SK-MEL-5 (cell line): Measurements from ENCODE around the gene NME2. TPM values are rescaled to one million over a fixed set of nuclear protein-coding genes. Genes with fewer than 3 reads are reported as not detected.

ENCODE experiments used
- DNase-seq: peaks from one replicate; pipeline ENCODE4 v3.0.0-alpha.2; 2016; ENCODE audit warnings: low read depth, low spot score
- in situ Hi-C: cut with HindIII; loops from 2 replicates; pipeline ENCODE4 v1.10.0; 2016; ENCODE audit warnings: low sequenced_read_pairs, high pct_unique_total_duplicates, low pct_unique_long_range_greater_than_20kb
- total RNA-seq: library from RNA; depleted of rRNA; stranded (reverse); fragments of >200 nt; shearing (Covaris generic); gene quantifications from 2 replicates; pipeline ENCODE4 v1.2.3, GENCODE V29; 2014; rRNA removed

Gene NME2
- total RNA-seq, 1 experiment from 2014 or later = 602 TPM

DNA sequence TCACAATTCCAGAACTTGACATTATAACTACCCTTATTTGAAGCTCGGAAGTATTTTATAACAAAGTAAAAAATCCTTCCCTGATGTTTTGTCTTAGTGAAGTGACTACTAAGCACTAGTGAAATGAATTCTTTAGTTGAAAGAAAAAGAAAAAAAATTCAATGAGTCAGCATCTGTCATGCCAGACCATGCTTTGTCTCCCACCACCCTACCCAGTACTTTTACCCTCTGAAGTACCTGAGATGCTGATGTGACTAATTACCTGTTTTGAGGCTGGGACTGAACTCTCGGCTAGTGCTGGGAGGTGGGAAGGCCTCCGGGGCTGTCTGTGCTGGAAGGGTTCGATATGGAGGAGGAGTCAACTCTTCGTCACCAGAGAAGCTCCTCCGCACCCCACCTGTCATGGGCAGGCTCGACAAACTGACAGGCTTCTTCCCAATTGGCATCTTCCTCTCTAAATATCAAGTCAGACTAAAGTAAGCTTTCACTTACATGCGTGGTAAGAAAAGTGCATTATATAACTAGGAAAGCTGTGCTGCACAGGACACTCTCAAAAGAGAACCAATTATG, 19.6 kb downstream of the NME2 start:
- no peak for DNase-seq
- in situ Hi-C loops = no loop called here

DNA sequence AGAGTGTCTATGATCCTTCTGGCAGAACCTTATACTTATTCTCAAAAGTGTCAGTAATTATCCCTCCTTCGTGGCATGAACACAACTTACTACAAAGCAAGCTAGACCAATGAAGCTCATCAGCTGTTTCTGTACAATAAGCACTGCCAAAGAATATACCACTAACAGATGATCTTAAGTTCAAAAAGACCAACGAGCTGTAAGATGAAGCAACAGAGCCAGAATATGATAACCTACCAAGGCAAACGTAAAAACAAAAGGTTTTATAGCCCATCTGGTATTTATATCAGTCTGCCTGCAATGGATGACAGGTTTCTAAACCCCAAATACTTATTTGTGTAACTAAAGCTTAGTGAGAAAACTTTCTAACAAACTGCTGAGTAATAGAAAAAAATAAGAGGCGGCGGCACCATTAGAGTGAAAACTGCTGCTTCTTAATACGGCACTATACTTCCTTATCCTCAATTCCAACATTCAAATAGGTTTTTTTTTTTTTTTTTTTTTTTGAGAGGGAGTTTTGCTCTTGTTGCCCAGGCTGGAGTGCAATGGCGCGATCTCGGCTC, 22.1 kb downstream of the NME2 start:
- no peak for DNase-seq
- in situ Hi-C loops = no loop called here

DNA sequence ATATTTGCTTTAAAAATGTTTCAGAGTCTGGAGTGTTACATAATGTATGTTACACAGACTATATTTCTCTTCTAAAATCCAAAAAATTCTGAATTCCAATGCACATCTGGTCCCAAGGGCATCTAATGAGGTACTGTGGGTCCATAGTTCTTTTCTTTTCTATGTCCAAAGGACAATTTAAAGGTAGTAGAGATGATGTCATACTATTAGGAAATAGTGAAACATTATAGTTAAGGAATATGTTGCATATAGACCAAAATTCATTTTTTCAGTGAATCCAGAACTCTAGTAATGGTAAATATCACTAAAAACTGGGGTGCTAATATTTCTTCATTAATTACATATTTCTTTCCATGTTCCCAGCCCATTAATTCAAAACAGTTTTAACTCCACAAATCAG, 23.0 kb downstream of the NME2 start:
- in situ Hi-C loops = no loop called here
- DNase-seq = no peak

DNA sequence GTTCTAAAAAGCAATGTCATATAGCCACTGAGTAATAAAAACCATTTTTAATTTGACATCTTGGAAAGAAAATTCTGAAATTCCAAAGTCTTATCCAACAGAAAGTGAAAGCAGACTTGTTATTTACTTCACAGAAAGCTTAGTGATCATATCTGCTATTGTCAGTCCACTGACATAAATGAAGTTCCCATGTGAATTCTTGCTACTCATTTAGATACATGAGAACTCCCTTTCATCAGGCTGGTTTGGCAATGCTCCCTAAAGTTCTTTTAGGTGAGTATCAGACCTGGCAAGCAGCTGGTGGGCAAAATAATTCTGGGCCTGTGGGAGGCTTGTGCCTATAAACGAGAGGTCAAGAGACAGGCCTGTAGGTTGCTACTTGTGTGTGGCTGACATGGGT, 23.4 kb downstream of the NME2 start:
- DNase-seq = no peak
- in situ Hi-C loops = no loop called here

DNA sequence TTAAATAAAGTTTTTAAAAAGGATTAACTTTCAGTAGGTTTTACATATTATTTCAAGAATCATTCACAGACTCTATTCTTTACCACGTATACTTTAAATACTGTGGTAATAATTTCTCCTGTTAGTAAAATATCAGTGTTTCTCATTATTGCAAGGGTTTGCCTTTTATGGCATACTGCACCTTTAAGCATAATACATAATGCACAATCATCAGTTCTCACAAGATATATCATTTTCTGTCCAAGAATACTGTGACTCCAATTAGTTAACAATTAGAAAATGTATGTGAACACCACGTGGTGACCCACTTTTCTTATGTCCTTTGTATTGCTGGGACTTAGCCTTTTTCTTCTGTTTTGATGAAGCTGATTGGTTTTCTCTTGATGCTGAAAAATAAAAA, 25.7 kb downstream of the NME2 start:
- no peak for DNase-seq
- in situ Hi-C loops = no loop called here

DNA sequence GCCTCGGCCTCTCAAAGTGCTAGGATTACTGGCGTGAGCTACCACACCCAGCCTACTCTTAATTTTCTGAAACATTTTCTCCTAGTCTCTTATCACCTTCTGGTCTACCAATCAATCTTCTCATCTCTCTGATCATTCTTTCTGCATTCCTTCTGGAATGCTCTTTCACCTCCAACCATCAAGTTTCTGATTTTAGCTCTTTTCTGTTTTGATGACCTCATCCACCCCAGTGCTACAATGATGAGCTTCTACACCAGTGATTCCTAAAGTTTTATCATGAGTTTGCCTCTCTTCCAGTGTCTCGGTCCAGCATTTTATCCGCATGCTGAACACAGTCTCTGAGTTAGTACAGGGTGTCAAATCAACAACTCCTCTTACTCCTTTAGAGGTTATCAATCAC, 31.5 kb downstream of the NME2 start:
- in situ Hi-C loops = no loop called here

DNA sequence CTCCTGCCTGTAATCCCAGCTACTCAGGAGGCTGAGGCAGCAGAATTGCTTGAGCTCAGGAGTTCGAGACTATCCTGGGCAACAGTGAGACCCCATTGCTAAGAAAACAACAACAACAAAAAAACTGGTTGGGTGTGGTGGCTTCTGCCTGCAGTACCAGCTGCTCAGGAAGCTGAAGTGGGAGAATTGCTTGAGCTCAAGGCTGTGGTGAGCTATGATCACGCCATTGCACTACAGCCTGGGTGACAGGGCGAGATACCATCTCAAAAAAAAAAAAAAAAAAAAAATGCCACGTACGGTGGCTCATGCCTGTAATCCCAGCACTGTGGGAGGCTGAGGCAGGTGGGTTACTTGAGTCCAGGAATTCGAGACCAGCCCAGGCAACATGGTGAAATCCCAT, 34.1 kb downstream of the NME2 start:
- in situ Hi-C loops = no loop called here
- no peak for DNase-seq

More for the DNA sequence above, 31.5 kb downstream of the NME2 start:
- no peak for DNase-seq

DNA sequence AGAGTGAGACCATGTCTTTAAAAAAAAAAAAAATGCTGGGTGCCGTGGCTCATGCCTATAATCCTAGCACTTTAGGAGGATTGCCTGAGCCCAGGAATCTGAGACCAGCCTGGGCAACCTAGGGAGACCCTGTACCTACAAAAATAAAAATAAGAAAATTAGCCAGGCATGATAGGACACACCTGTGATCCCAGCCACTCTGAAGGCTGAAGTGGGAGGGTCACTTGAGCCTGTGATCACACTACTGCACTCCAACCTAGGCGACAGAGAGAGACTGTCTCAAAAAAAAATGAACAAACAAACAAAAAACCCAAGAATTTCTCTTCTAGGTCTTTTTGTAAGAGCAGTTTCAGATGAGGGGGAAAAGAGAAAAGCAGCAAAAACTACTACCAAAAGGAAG, 34.6 kb downstream of the NME2 start:
- in situ Hi-C loops = no loop called here

DNA sequence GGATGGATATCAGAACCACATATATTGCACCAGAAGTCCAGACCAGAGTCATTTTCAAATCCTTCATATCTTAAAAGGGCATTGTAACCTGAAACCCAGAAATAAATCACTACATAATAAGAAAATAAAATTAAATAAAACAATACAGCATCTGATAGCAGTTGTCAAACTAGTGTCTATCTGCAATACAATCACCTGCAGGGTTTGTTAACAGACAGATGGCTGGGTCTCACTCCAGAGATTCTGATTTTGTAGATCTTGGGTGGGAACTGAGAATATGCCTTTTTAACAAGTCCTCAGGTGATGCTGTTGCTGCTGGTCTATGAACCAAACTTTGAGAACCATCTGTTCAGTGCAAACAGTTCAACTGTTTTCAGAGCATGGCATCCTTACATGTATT, 37.6 kb downstream of the NME2 start:
- in situ Hi-C loops = no loop called here
- no peak for DNase-seq

More for the DNA sequence above, 34.6 kb downstream of the NME2 start:
- no peak for DNase-seq

DNA sequence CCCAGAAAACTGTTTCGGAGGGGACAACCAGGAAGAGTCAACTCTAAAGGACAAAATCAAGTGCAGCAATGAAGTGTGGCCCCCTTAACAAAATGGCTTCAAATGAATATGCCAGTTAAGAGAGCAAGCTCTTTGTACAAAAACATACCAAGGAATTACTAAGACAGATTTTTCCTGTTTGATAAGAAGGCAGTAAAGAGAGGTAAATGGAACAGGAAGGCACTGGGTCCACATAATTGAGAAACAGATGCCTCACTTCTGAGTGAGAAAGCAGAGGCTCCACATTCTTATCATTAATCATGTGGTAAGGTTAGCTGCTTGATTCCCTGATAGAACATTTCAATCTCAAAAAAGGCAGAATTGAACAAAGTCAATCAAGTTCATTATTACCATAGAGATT, 48.7 kb downstream of the NME2 start:
- in situ Hi-C loops = no loop called here
- DNase-seq = no peak

DNA sequence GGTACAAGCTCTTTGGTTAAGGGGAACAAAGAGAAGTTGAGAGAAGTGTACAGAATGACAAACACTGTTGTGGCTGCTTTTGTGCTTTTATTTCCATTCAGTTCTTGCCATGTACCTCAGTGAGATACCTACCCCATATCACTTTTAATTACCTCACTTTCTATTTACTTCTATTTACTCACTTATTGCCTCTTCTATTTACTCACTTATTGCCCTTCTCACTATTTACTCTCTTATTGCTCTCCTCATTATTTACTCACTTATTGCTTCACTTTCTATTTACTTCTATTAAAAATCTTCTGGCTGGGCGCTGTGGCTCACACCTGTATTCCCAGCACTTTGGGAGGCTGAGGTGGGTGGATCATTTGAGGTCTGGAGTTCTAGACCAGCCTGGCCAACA, 51.7 kb downstream of the NME2 start:
- no peak for DNase-seq
- in situ Hi-C loops = no loop called here

DNA sequence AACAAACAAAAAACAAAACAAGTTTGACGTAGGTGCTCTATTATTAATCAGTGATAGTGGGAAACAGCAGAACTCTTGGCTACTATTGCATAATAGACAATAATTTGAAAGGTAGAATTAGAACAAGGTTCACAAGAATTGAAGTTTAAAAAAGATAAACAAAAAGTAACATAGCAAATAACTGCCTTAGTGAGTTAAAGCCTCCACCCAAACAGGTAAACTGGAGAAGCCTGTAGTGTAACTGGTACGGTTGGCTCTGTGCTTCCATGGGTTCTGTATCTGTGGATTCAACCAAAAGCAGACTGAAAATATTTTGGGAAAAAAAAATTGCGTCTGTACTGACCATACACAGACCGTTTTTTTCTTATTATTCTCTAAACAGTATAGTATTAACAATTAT, 55.1 kb downstream of the NME2 start:
- no peak for DNase-seq
- in situ Hi-C loops = no loop called here

Other genes with a start within 250 kb of the NME2 start
- 103 and 109 TPM in 2 replicates for gene SPAG9, start 45.5 kb upstream of the NME2 start, total RNA-seq
- gene NME1, start 12.9 kb upstream of the NME2 start, total RNA-seq = 415 and 458 TPM in 2 replicates
- gene MBTD1, start 93.6 kb downstream of the NME2 start, total RNA-seq = 9.0 and 9.3 TPM in 2 replicates
- 110 and 125 TPM in 2 replicates for gene UTP18, start 94.1 kb downstream of the NME2 start, total RNA-seq